Calu3 (cell line): ENCODE results near the gene ITPR1. TPM values are rescaled to one million over a fixed set of nuclear protein-coding genes. Genes with fewer than 3 reads are reported as not detected.

Source experiments
- BruUV-seq: library from RNA; stranded (reverse); fragments of 400-500 nt; replicated peaks from 2 replicates; lab custom pipeline; 2021; lab: Mats Ljungman, UMichigan
- CTCF ChIA-PET: fragments of 300-600 bp; sonication (Branson Sonifier 250); formaldehyde crosslinking; loops from one replicate; lab custom pipeline; 2022; ENCODE audit warnings: antibody characterized with exemption; lab: Charles Lee
- DNase-seq: peaks from one replicate; pipeline ENCODE4 v3.0.0; 2022
- H3K27ac Mint-ChIP-seq: one replicate; pipeline ENCODE4 v1.8.0; 2022; ENCODE audit warnings: mixed read lengths; ENCODE audit not compliant: unreplicated experiment
- H3K27me3 Mint-ChIP-seq: one replicate; pipeline ENCODE4 v1.8.0; 2022; ENCODE audit warnings: mixed read lengths; ENCODE audit not compliant: unreplicated experiment
- H3K36me3 Mint-ChIP-seq: one replicate; pipeline ENCODE4 v1.8.0; 2022; ENCODE audit warnings: mild to moderate bottlenecking, moderate library complexity, mixed read lengths; ENCODE audit not compliant: insufficient read depth, unreplicated experiment
- H3K4me1 Mint-ChIP-seq: one replicate; pipeline ENCODE4 v1.8.0; 2022; ENCODE audit warnings: mild to moderate bottlenecking, low read depth, mixed read lengths; ENCODE audit not compliant: unreplicated experiment
- H3K4me3 Mint-ChIP-seq: one replicate; pipeline ENCODE4 v1.8.0; 2022; ENCODE audit warnings: mild to moderate bottlenecking, low read depth, moderate library complexity, mixed read lengths; ENCODE audit not compliant: unreplicated experiment
- H3K9me3 Mint-ChIP-seq: one replicate; pipeline ENCODE4 v1.8.0; 2022; ENCODE audit warnings: low read depth, mixed read lengths; ENCODE audit not compliant: unreplicated experiment
- intact Hi-C: fragments of 100-400 bp; cut with micrococcal nuclease; formaldehyde crosslinking; loops from one replicate; pipeline ENCODE4 v1.10.0; 2022; ENCODE audit not compliant: unreplicated experiment
- total RNA-seq: library from RNA; stranded (reverse); gene quantifications from 2 replicates; pipeline ENCODE4 v1.2.3, GENCODE V29; 2022
- TF ChIP-seq, protein P1 (sequence below): fragments of 200-600 bp; IDR thresholded peaks from one replicate; pipeline ENCODE4 v1.8.0; 2022; ENCODE audit warnings: antibody characterized with exemption; ENCODE audit not compliant: unreplicated experiment

The ITPR1 gene
- total RNA-seq, 1 experiment from 2014 or later: 4.2 TPM

- DNase-seq: no peak
- Mint-ChIP-seq H3K4me3 (no peak overlapping the region), H3K4me1 (peaks cover 15% of the 10 kb centered on the region), H3K27me3 (no peaks in the 10 kb centered on the region), H3K9me3 (no peaks in the 10 kb centered on the region), H3K36me3 (no peaks in the 10 kb centered on the region), H3K27ac (no peak overlapping the region)
- no TSS peak for BruUV-seq
- TF ChIP-seq, protein P1, sequence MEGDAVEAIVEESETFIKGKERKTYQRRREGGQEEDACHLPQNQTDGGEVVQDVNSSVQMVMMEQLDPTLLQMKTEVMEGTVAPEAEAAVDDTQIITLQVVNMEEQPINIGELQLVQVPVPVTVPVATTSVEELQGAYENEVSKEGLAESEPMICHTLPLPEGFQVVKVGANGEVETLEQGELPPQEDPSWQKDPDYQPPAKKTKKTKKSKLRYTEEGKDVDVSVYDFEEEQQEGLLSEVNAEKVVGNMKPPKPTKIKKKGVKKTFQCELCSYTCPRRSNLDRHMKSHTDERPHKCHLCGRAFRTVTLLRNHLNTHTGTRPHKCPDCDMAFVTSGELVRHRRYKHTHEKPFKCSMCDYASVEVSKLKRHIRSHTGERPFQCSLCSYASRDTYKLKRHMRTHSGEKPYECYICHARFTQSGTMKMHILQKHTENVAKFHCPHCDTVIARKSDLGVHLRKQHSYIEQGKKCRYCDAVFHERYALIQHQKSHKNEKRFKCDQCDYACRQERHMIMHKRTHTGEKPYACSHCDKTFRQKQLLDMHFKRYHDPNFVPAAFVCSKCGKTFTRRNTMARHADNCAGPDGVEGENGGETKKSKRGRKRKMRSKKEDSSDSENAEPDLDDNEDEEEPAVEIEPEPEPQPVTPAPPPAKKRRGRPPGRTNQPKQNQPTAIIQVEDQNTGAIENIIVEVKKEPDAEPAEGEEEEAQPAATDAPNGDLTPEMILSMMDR: no peak
- intact Hi-C loops: no loop called here
- CTCF ChIA-PET: interaction anchor here (1.3 kb wide), 1 partner anchor 23 kb away, joined by 3 read pairs; no protein-coding TSS in a partner anchor
Observed at GRCh38 chr3:4843619-4844018, 350.5 kb downstream of the ITPR1 start.

GRCh38 chr3:4845882-4846281 is 352.7 kb downstream of the ITPR1 start:
- Mint-ChIP-seq H3K9me3 (no peaks in the 10 kb centered on the region), H3K4me3 (no peak overlapping the region), H3K36me3 (no peaks in the 10 kb centered on the region), H3K27ac (no peak overlapping the region), H3K4me1 (peaks cover 13% of the 10 kb centered on the region), H3K27me3 (no peaks in the 10 kb centered on the region)
- DNase-seq: no peak
- BruUV-seq: no TSS peak
- intact Hi-C loops: no loop called here
- TF ChIP-seq, protein P1: no peak
- CTCF ChIA-PET: no interaction called here

DNA sequence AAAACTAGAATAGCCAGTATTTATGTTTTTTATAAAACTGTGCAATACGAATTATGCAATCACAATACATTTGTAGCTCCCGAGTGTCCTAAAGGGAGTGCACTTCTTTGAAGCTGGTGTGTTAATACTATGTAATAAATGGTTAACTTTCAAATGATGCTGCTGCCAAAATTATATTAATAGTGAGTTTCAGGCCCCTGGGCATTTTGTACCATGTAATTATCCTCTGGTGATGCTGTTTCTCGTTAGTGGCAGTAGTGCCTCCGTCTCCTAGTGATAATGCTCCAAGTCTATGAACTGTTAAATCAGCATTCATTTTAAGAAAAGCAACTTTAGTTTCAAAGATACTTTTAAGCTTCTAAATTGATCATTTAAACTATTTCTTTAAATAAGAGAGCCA is 353.4 kb downstream of the ITPR1 start:
- no peak overlapping the region for H3K27ac Mint-ChIP-seq
- no TSS peak for BruUV-seq
- H3K36me3 Mint-ChIP-seq: no peaks in the 10 kb centered on the region
- DNase-seq: no peak
- no peaks in the 10 kb centered on the region for H3K9me3 Mint-ChIP-seq
- TF ChIP-seq, protein P1: no peak
- H3K4me3 Mint-ChIP-seq: no peak overlapping the region
- CTCF ChIA-PET: no interaction called here
- H3K27me3 Mint-ChIP-seq: no peaks in the 10 kb centered on the region
- H3K4me1 Mint-ChIP-seq: peaks cover 7% of the 10 kb centered on the region
- intact Hi-C loops: no loop called here

- CTCF ChIA-PET: no interaction called here
- TF ChIP-seq, protein P1: no peak
- Mint-ChIP-seq H3K4me1 (peaks cover 10% of the 10 kb centered on the region), H3K27ac (no peak overlapping the region), H3K4me3 (no peak overlapping the region), H3K27me3 (no peaks in the 10 kb centered on the region), H3K9me3 (no peaks in the 10 kb centered on the region), H3K36me3 (no peaks in the 10 kb centered on the region)
- DNase-seq: no peak
- intact Hi-C loops: no loop called here
- BruUV-seq: no TSS peak
Observed at GRCh38 chr3:4848176-4848825, 355.2 kb downstream of the ITPR1 start.
